ENCODE measurements around the gene ACOT7.

Gene ACOT7

GRCh38 chr1:6274622-6275139, 118.9 kb downstream of the ACOT7 start:
- Histone ChIP-seq H3K9me3 (ENCODE audit: control insufficient read depth, insufficient read depth, low read length) (no peaks in the 10 kb centered on the region), H4K20me1 (ENCODE audit: control insufficient read depth, insufficient read depth, low read depth, low read length) (no peaks in the 10 kb centered on the region), H3K4me1 (ENCODE audit: control insufficient read depth, low read length) (no peaks in the 10 kb centered on the region), H3K27me3 (ENCODE audit: control insufficient read depth, low read length) (no peaks in the 10 kb centered on the region), H3K4me2 (ENCODE audit: low read length) (no peak overlapping the region), H3F3A (ENCODE audit: control insufficient read depth, insufficient read depth) (no peaks in the 10 kb centered on the region), H3K9me2 (replicated peaks; ENCODE audit: control insufficient read depth, low read length) (no peaks in the 10 kb centered on the region), H3K36me3 (ENCODE audit: control insufficient read depth, low read length) (no peaks in the 10 kb centered on the region), H3K27ac (ENCODE audit: low read depth, low read length) (no peak overlapping the region), H3K4me3 (ENCODE audit: low read length) (no peak overlapping the region), H3K79me2 (ENCODE audit: control insufficient read depth, low read length) (no peaks in the 10 kb centered on the region)
- TF ChIP-seq CTCF (IDR thresholded peaks at IDR 0.05; ENCODE audit: low read depth, low read length, poor library complexity, severe bottlenecking) (no peak), EZH2phosphoT487 (IDR thresholded peaks at IDR 0.05; ENCODE audit: borderline replicate concordance, low read length) (no peak)

- no peaks in the 10 kb centered on the region for H3K79me2 ChIP-seq (ENCODE audit: control insufficient read depth, low read length)
- TF ChIP-seq EZH2phosphoT487 (IDR thresholded peaks at IDR 0.05; ENCODE audit: borderline replicate concordance, low read length) (no peak), CTCF (IDR thresholded peaks at IDR 0.05; ENCODE audit: low read depth, low read length, poor library complexity, severe bottlenecking) (no peak)
- H3K36me3 ChIP-seq (ENCODE audit: control insufficient read depth, low read length), result no peaks in the 10 kb centered on the region
- H3K4me1 ChIP-seq (ENCODE audit: control insufficient read depth, low read length), result no peaks in the 10 kb centered on the region
- H4K20me1 ChIP-seq (ENCODE audit: control insufficient read depth, insufficient read depth, low read depth, low read length), result no peaks in the 10 kb centered on the region
- no peaks in the 10 kb centered on the region for H3K27me3 ChIP-seq (ENCODE audit: control insufficient read depth, low read length)
- no peaks in the 10 kb centered on the region for H3K9me3 ChIP-seq (ENCODE audit: control insufficient read depth, insufficient read depth, low read length)
- no peak overlapping the region for H3K27ac ChIP-seq (ENCODE audit: low read depth, low read length)
- H3K4me2 ChIP-seq (ENCODE audit: low read length), result no peak overlapping the region
- H3K9me2 ChIP-seq (replicated peaks; ENCODE audit: control insufficient read depth, low read length), result no peaks in the 10 kb centered on the region
- no peaks in the 10 kb centered on the region for H3F3A ChIP-seq (ENCODE audit: control insufficient read depth, insufficient read depth)
- no peak overlapping the region for H3K4me3 ChIP-seq (ENCODE audit: low read length)
Measured at GRCh38 chr1:6274102-6274501, 119.5 kb downstream of the ACOT7 start.

GRCh38 chr1:6273380-6273891, 120.1 kb downstream of the ACOT7 start:
- H3K27me3 ChIP-seq (ENCODE audit: control insufficient read depth, low read length), result no peaks in the 10 kb centered on the region
- no peaks in the 10 kb centered on the region for H3F3A ChIP-seq (ENCODE audit: control insufficient read depth, insufficient read depth)
- no peaks in the 10 kb centered on the region for H3K9me2 ChIP-seq (replicated peaks; ENCODE audit: control insufficient read depth, low read length)
- H4K20me1 ChIP-seq (ENCODE audit: control insufficient read depth, insufficient read depth, low read depth, low read length), result no peaks in the 10 kb centered on the region
- TF ChIP-seq CTCF (IDR thresholded peaks at IDR 0.05; ENCODE audit: low read depth, low read length, poor library complexity, severe bottlenecking) (no peak), EZH2phosphoT487 (IDR thresholded peaks at IDR 0.05; ENCODE audit: borderline replicate concordance, low read length) (no peak)
- no peak overlapping the region for H3K27ac ChIP-seq (ENCODE audit: low read depth, low read length)
- no peaks in the 10 kb centered on the region for H3K4me1 ChIP-seq (ENCODE audit: control insufficient read depth, low read length)
- H3K36me3 ChIP-seq (ENCODE audit: control insufficient read depth, low read length), result no peaks in the 10 kb centered on the region
- H3K9me3 ChIP-seq (ENCODE audit: control insufficient read depth, insufficient read depth, low read length), result no peaks in the 10 kb centered on the region
- no peak overlapping the region for H3K4me2 ChIP-seq (ENCODE audit: low read length)
- H3K79me2 ChIP-seq (ENCODE audit: control insufficient read depth, low read length), result no peaks in the 10 kb centered on the region
- H3K4me3 ChIP-seq (ENCODE audit: low read length), result no peak overlapping the region
